GM23248 (cell line): ENCODE measurements around the gene KDM4B.

Experiments used
- EZH2 ChIP-seq: fragments of 200-600 bp; sonication (generic); IDR thresholded peaks from 2 replicates; pipeline ENCODE4 v1.6.1; 2018; ENCODE audit warnings: antibody characterized with exemption, mild to moderate bottlenecking; ENCODE audit not compliant: insufficient read depth, poor library complexity, severe bottlenecking
- EZH2phosphoT487 ChIP-seq: fragments of 200-600 bp; sonication (generic); IDR thresholded peaks from 2 replicates; pipeline ENCODE4 v1.6.1; 2018; ENCODE audit warnings: antibody characterized with exemption, moderate library complexity, mild to moderate bottlenecking, low read depth; ENCODE audit not compliant: insufficient read depth

DNA sequence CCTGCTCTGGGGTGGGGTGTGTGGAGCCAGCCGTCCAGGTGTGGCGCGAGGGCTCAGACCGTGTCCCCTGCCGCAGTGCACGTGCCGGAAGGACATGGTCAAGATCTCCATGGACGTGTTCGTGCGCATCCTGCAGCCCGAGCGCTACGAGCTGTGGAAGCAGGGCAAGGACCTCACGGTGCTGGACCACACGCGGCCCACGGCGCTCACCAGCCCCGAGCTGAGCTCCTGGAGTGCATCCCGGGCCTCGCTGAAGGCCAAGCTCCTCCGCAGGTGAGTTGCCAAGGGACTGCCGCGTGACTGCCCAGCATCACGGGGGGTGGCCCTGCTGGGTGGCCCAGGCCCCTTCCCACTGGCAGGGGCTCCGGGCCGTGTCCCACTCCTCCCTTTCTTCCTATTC, 141.6 kb downstream of the KDM4B start:
- TF ChIP-seq EZH2phosphoT487 (no peak), EZH2 (no peak)
